A549 (cell line): ENCODE results near the gene UNC5B.

ENCODE experiments used
- CTCF ChIP-seq: fragments of >200 bp; sonication (Bioruptor Twin); formaldehyde crosslinking; IDR thresholded peaks from 3 replicates; pipeline ENCODE4 v1.5.1; 2016
- EP300 ChIP-seq, 2 experiments: fragments of >200 bp; sonication (Bioruptor Twin); formaldehyde crosslinking; IDR thresholded peaks; 2 replicates in 1 of 2; 3 replicates in 1 of 2; pipeline ENCODE4 v1.6.1; 2016 to 2017
- KDM5A ChIP-seq: fragments of 200-600 bp; sonication (generic); IDR thresholded peaks from 2 replicates; pipeline ENCODE4 v1.6.1; 2016; ENCODE audit warnings: antibody characterized with exemption, mild to moderate bottlenecking
- MAZ ChIP-seq: fragments of 150-350 bp; IDR thresholded peaks from 2 replicates; pipeline ENCODE4 v1.6.1; 2014; ENCODE audit warnings: antibody characterized with exemption, low read depth, low read length, borderline replicate concordance
- PBX3 ChIP-seq: IDR thresholded peaks from 2 replicates; pipeline ENCODE4 v1.6.1; 2012
- POLR2A ChIP-seq: IDR thresholded peaks from 2 replicates; pipeline ENCODE4 v1.6.1; 2012; ENCODE audit warnings: mild to moderate bottlenecking, low read length
- RAD21 ChIP-seq, 2 experiments: fragments of >200 bp in 1 of 2; sonication (Bioruptor Twin) in 1 of 2; formaldehyde crosslinking in 1 of 2; IDR thresholded peaks in 1 of 2; conservative IDR thresholded peaks in 1 of 2; 2 replicates in 1 of 2; 3 replicates in 1 of 2; pipeline ENCODE4 v1.6.1; 2012 to 2018; ENCODE audit warnings: inconsistent platforms in 1 of 2
- USF2 ChIP-seq: fragments of 450-650 bp; IDR thresholded peaks from 2 replicates; pipeline ENCODE4 v1.6.1; 2014; ENCODE audit warnings: antibody characterized with exemption

- TF ChIP-seq CTCF (no peak), KDM5A (no peak), PBX3 (no peak), MAZ (no peak), POLR2A (no peak), RAD21 (conservative IDR thresholded peaks at IDR 0.05 in 1 of 2, IDR thresholded peaks at IDR 0.05 in 1 of 2) (no peak), USF2 (no peak), EP300 (IDR thresholded peaks at IDR 0.05) (no peak)
These were observed 90.1 kb downstream of the UNC5B start for GRCh38 chr10:71302451-71302850.
